Dermis blood vessel endothelial cell (primary cell): ENCODE results near the gene CYB5D1. TPM values are rescaled to one million over a fixed set of nuclear protein-coding genes. Genes with fewer than 3 reads are reported as not detected.
"Not testable (repeated sequence)": the region's sequence is repeated elsewhere in the genome, so short reads cannot be mapped to it uniquely, and the experiment has no call there.

Experiments used
- DNase-seq: peaks from one replicate; pipeline ENCODE4 v3.0.0; 2010
- total RNA-seq: library from RNA; depleted of rRNA; stranded (reverse); fragments of >200 nt; gene quantifications from 2 replicates; pipeline ENCODE4 v1.2.3, GENCODE V29; 2014

Gene CYB5D1, protein sequence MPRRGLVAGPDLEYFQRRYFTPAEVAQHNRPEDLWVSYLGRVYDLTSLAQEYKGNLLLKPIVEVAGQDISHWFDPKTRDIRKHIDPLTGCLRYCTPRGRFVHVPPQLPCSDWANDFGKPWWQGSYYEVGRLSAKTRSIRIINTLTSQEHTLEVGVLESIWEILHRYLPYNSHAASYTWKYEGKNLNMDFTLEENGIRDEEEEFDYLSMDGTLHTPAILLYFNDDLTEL
- 15.1 and 17.9 TPM in 2 replicates for total RNA-seq

DNA sequence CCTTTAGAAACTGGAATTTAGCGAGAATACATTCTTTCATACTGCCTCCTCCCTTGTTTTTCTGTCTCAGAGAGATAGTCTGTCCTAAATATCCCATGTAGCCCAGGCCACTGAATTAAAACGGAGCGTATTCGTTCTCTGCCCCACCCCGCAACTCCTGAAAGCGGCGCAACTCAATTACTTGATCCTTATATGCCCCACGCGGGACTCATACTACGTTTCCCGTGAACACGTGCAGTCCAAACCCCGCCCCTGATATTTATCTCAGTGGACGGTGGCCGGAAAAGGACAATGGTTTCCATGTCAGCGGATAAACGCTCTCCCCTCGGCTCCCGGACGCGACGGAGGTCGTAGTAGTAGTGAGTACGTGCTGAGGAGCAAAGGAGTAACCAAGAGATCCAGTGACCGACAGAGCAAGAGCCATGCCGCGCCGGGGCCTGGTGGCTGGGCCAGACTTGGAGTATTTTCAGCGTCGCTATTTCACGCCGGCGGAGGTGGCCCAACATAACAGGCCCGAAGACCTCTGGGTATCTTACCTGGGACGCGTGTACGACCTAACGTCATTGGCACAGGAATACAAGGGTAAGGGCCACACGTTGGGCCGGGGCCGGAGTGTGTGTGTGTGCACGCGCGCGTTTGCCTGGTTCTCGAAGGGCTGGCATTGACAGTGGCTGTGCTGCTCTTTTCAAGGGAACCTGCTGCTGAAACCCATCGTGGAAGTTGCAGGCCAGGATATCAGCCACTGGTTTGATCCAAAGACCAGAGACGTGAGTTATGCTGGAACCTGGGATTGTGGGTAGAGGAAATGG lies at the start of gene CYB5D1:
Gene CYB5D1 (plus strand): TSS at position 291 of the 809 bp plus-strand sequence. CDS start 132 bp downstream, at position 423.
- peak; percentile 97 for DNase-seq

DNA sequence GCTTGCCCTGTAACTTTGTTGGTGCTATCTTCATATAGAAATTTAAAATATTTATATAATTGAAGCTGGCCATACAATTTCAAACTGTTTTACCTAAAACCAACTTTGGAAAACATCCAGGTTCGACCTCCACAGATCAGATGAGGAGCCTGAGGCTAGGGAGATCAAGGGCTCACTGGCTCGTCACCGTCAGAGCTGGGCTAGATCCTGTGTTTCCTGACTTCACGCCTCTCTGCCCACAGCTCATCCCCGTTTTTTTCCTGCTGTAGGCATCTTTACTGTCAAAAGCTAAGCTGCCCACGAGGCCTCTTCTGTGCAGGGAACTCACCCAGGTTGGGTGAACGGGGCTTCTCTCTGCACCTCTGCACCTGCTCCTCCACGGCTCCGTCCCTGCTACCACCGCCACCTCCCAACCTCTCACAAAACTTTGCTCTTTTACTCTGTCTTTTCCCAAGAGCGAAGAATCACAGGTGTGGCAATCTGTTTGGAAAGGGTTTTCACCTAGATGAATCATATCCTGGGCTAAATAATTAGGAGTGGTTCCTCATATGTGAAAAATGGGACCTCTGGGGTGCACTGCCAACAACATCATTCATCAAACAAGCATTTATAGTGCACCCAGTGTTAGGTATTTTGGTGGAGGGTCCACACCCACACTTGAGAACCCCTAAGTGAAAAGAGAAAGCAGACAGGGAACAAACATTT lies 48.6 kb upstream of the CYB5D1 start:
- DNase-seq = no peak

DNA sequence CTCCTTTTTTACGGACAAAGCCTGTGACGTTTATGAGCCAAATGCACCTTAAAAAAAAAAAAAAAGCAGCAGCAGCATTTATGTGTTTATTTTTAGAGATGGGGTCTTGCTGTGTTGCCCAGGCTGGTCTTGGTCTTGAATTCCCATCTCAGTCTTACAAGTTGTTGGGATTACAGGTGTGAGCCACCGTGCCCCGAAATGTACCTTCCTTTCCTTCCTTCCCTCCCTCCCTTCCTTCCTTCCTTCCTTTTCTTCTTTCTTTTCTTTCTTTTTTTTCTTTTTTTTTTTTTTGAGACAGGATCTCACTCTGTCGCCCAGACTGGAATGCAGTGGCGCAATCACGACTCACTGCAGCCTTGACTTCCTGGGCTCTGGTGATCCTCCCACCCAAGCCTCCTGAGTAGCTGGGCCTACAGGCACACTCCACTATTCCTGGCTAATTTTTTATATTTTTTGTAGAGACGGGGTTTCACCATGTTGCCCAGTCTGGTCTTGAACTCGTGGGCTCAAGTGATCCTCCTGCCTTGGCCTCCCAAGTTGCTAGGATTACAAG lies 47.9 kb upstream of the CYB5D1 start:
- DNase-seq = not testable (repeated sequence)

- DNase-seq = no peak
Measured at GRCh38 chr17:7811251-7811650, 46.6 kb upstream of the CYB5D1 start.

- no peak for DNase-seq
Measured at GRCh38 chr17:7814969-7815368, 42.8 kb upstream of the CYB5D1 start.

DNA sequence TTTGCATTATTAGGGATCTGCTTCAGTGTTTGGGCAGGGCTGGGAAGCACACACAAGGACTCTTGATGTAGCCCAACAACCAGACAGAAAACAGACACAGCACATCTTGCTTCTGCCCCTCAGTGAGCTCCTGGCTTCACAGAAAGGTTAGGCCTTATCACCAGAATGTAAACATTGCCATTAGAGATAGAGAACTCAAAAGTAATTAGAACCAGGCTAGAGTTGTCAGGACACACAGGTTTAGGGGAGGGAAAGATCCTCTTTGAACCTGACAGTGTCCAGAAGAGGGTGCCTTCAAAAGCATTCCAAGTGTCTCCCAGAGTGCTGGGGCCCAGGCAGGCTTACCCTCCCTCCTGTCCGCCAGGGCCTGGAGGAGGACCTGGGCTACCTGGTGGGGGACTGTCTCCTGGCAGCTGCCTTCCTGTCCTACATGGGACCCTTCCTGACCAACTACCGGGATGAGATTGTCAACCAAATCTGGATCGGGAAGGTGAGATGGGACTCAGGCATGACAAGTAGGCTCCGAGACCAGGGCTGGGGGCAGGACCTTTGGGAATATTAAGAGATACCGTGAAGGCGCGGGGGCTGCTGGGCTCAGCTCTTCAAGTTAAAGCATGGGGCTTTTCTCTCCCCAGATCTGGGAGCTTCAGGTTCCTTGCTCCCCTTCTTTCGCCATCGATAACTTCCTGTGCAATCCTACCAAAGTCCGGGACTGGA lies 40.7 kb upstream of the CYB5D1 start:
- no peak for DNase-seq

GRCh38 chr17:7817643-7817964 lies 40.2 kb upstream of the CYB5D1 start:
- DNase-seq = no peak

- no peak for DNase-seq
Measured at GRCh38 chr17:7818026-7818425, 39.8 kb upstream of the CYB5D1 start.

GRCh38 chr17:7818746-7819645 lies 38.8 kb upstream of the CYB5D1 start:
- no peak for DNase-seq

- no peak for DNase-seq
Measured at GRCh38 chr17:7820231-7820630, 37.6 kb upstream of the CYB5D1 start.

DNA sequence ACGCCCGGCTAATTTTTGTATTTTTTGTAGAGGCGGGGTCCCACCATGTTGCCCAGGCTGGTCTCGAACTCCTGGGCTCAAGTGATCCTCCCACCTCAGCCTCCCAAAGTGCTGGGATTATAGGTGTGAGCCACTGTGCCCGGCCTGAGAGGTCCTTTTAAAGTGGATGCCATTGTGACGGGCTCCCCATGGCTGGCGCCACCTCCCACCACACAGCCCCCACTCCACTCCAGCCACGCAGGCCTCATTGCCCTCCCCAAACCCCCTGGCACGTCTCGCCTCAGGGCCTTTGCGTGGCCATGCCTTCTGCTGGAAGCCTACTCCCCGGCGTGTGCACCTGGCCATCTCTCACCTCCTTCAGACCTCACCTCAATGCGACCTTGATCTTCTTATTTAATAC lies 35.7 kb upstream of the CYB5D1 start:
- DNase-seq = no peak

DNA sequence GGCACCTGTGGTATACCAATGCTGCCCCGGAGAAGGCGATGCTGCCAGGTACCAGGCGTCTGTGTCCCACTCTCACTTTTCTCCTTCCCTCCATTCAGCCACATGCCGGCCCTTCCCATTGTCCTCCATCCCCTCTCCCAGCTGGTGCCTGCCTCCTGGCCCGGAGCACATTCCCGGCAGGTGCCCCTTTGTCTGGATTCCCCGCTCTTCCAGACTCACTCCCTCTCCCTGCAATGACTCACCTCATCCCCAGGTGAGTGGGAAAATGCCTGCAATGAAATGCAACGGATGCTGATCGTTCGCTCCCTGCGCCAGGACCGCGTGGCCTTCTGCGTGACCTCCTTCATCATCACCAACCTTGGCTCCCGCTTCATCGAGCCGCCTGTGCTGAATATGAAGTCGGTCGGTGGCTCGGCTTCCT lies 34.2 kb upstream of the CYB5D1 start:
- no peak for DNase-seq

GRCh38 chr17:7824021-7824924 lies 33.5 kb upstream of the CYB5D1 start:
- DNase-seq = no peak

DNA sequence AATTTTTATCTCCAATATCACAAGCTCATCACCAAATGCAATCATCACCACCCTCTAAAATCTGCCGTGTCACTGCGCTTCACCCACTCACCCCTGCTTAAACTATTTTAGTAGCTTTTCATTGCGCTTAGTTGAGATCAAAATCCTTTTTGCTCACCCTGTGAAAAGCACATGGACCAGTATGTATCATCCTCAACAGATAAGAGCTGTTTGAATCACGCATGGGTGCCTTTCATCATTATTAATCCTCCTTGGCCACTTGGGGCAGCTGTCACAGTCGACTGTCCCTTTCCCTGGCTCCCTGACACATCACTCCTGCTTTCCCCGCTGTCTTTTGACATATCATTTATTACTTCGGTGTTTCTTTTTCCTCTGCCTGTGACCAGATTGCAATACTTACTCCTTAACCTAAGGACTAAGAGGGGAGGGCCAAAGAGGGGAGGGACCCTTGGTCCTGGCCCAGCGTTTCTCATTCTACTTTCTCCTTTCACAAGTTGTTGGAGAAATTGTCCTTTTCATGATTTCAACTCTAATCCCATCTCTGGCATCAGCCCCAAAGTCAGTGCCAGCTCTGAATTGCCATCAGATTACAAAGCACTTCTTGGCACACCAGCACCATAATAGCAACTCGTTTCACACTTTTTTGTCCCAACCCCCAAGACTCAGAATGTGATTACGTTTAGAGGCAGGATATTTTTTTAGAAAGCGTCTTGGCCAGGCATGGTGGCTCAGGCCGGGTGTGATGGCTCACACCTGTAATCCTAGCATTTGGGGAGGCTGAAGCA lies 32.4 kb upstream of the CYB5D1 start:
- no peak for DNase-seq

- DNase-seq = no peak
Measured at GRCh38 chr17:7830616-7831015, 27.2 kb upstream of the CYB5D1 start.

DNA sequence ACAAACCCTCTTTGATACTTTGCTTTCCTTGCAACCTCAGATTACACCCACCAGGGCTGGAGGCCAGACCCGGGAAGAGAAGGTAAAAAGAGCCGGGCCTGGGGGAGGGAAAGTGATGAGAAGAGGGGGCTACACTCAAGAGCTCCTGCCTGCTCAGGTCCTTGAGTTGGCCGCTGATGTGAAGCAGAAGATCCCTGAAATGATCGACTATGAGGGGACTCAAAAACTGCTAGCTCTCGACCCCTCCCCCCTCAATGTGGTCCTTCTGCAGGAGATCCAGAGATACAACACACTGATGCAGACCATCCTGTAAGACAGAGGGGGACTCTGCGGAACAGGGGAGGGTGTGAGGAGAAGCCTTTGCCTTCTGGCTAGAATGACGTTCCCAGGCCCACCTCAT lies 26.6 kb upstream of the CYB5D1 start:
- DNase-seq = no peak

DNA sequence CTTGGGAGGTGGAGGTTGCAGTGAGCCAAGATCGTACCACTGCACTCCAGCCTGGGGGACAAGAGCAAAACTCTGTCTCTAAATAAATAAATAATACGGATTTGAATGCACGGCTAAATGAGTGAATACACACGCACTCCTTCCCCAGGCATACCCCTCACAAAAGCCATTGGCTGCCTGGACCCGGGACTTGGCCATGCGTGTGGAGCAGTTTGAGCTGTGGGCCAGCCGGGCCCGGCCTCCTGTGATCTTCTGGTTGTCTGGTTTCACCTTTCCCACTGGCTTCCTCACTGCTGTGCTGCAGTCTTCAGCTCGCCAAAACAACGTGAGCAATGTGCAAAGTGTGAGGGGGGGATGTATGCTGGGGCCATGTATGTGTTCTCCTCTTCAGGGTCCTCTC lies 25.4 kb upstream of the CYB5D1 start:
- no peak for DNase-seq

- no peak for DNase-seq
Measured at GRCh38 chr17:7833011-7833794, 24.6 kb upstream of the CYB5D1 start.
